NCI-H526 treated with DMSO at 0.1 percent for 48 hours (cell line): ENCODE results near the gene ZNRF2.
A peak's percentile ranks its signal among the peaks of the same experiment; 100 is the strongest.

Experiments
- DNase-seq: peaks from one replicate; lab custom pipeline; 2025; lab: John Stamatoyannopoulos, UW

Gene ZNRF2

DNA sequence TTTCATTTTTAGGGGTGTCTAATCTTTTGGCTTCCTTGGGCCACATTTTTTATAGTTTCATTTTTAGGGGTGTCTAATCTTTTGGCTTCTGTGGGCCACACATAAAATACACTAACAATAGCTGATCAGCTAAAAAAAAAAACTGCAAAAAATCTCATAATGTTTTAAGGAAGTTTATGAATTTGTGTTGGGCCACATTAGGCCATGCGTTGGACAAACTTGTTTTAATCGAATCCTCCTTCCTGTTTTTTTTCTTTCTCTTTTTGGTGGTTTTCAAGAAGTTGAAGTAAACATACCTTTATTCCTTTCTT is 37.4 kb downstream of the ZNRF2 start:
- no peak for DNase-seq

DNA sequence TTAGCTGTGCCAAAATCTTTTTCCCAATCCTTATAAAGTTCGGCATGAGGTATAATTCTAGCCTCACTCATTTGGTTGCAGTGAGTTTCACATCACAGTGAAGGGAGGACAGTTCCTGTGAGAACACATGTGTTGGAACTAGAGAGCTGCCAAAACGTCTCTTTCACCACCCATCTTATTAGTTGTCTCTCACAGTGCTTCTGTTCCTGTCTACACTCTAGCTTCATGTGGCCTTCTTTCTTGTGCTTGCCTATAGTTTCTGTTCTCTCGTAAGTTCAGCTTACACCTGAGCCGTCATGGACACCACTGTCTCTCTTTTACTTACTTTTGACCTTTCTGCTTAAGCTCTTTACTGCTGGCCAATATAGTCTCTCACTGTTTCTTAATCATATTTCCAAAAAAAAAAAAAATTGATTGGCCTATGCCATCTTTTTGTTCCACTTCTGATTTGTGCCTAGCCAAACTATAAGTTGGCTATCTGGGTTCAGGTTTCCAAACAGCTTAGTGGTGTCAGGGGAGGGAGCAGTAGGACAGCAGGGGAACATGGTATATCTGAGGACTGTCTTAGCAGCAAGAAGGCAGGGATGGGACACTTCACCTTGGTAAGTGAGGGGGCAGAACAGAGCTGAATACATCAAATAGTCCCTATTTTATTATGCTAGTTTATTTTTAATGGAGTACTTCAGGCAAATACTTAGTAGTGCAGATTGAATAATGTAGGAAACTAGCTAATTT is 38.0 kb downstream of the ZNRF2 start:
- no peak for DNase-seq

- DNase-seq, result no peak
These were observed 38.6 kb downstream of the ZNRF2 start for GRCh38 chr7:30323006-30323355.

GRCh38 chr7:30327813-30328212 is 43.4 kb downstream of the ZNRF2 start:
- DNase-seq, result no peak

DNA sequence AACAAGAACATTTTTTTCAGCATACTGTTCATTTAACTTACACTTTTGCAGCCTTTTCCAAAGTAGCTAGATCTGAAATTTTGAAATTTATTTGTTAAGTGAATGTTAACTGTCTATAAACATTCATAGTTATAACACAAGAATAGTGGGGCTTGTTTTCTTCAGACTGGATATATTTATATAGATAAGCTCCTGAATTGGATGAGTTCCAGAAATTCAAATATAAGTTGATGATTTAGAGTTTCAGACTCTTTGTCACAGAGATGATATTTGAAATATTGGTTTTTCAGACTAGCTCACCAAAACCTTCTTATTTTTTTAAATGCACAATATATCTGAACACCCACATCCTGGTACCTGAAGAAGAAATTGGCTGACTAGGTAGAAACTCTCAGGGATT is 44.0 kb downstream of the ZNRF2 start:
- no peak for DNase-seq

GRCh38 chr7:30329716-30330115 is 45.3 kb downstream of the ZNRF2 start:
- no peak for DNase-seq

DNA sequence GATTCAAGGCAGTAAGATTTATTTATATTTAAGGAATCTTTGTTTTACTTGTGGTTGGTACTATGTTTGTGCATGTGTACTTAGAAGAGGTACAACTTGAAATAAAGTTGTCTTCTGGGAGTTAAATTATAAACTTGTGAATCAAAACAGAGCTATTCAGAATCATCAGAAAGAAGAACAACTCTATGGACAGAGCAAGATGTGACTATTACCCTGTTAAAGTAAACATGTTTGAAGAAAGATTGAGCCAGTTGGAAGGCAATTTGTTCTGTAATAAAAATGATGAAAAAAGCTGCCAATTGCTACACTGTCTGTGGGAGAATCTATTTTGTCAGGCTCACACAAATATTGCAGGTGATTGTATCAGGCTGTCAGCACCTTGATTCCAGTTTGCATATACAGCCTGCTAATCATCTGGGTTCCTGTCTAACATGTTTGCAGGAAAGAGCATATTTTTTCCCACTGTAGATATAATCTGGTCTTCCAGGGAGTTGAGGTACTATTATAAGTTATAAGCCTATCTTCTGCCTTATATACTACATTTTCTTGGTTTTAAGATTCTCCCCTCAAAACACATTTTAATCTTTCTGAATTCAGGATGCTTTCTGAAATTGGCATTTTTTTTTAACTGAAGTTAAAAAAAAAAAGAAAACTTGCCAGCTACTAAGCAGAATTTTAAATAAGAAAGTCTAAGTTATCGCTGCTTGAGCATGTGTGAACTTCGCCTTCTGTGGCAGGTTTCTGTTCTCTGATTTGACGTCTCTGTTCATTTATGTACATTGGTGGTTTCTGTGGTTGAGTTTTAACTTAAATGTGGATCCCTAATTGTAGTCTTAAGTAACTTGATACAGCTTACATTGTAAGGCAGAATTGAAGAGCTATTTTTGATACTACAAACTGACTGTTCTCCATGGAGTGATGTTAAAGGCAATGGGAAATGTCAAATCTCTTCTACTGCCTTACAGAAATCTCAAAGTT is 46.0 kb downstream of the ZNRF2 start:
- DNase-seq, result no peak

GRCh38 chr7:30331338-30331737 is 46.9 kb downstream of the ZNRF2 start:
- DNase-seq, result no peak

- DNase-seq, result no peak
These were observed 48.2 kb downstream of the ZNRF2 start for GRCh38 chr7:30332549-30332948.

GRCh38 chr7:30335763-30336487 is 51.5 kb downstream of the ZNRF2 start:
- no peak for DNase-seq

DNA sequence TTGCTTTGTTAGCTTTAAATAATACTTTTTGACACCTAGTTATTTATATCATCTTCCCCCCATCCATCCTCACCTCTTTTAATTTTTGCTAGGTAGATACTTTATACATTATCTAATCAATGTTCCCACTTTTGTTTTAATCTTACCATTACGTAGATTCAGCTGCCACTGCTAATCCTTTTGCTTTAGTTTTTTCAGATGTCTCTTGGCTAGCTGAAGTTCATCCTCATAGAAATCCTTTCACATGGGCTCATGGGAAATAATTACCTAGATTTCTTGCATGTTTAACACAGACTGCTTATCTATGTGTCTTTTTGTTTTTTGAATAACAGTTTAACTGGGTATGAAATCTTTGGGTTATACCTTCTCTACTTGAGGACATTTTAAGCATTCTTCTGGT is 60.1 kb downstream of the ZNRF2 start:
- no peak for DNase-seq

DNA sequence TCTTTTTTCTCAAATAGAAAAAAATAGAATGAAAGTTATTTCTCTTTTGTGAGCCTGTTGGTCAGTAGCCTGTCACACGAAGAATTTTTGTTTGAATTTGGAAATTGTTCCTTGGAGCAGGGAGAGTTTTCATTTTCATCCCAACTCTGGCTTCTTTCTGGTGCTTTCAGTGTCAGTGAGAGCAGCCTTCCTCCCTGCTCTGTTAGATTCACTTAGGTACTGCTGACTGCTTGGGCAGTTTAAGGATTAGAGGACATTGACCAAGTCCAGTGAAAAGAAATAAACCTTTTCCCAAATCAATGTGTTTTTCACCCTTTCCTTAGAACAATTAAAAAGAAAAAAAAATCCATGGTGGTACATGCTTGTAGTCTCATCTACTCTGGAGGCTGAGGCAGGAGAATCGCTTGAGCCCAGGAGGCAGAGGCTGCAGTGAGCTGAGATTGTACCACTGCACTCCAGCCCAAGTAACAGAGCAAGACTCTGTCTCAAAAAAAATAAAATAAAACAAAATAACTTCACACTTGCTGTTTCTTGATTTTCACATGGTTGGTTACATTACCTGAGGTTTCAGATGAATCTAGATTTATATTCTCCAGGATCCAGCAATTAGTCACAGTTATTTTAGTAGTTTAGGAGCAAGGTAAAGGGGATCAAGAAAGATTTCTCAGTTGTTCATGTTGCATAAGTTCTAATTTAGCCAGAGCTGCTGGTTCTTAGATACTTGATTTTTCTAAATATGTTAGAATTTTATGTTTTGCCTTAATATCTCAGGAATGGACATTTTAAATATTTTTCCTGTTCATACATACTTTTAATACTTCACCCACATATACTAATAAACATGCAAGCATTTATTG is 63.1 kb downstream of the ZNRF2 start:
- DNase-seq, result no peak

- no peak for DNase-seq
These were observed 63.7 kb downstream of the ZNRF2 start for GRCh38 chr7:30348083-30348560.

DNA sequence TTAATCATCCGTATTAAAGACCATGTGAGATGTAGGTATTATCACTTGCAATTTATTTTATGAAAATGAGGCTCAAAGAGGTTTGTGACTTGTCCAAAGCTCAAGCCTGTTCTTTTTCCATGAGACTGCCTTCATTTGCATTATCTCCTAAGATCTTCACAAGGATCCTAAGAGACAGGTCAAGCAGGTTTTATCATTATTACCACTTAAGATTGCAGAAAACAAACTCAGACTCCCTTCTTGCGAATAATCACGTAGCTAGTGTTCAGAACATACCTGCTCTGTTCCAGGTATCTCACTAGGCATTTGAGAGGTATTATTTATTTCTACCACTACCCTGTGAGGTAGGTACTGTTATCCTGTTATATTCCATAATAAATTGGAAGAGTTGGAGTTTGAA is 64.8 kb downstream of the ZNRF2 start:
- peak; percentile 24 for DNase-seq

- DNase-seq, result no peak
These were observed 65.4 kb downstream of the ZNRF2 start for GRCh38 chr7:30349816-30350215.

GRCh38 chr7:30351286-30351685 is 66.9 kb downstream of the ZNRF2 start:
- DNase-seq, result no peak

GRCh38 chr7:30351724-30352123 is 67.3 kb downstream of the ZNRF2 start:
- DNase-seq, result no peak

DNA sequence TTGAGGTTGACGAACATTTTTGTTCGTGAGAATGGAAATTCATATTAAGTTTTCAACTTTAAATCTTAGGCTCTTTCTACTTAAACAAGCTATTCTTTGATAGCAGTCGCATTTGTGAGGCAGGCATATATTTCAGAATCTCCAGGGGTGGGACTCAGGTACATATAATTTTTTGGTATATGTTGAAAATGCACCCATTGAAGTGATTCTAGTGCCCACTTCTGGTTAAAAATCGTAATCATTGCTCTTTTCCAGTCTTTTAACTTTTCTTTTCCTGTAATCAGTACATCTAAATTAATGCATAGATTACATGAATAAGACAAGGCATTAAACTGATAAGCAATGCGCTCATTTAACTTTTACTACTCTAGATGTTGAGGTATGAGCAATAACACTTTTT is 67.8 kb downstream of the ZNRF2 start:
- no peak for DNase-seq

GRCh38 chr7:30353532-30353931 is 69.1 kb downstream of the ZNRF2 start:
- no peak for DNase-seq

GRCh38 chr7:30353932-30354607 is 69.7 kb downstream of the ZNRF2 start:
- no peak for DNase-seq

DNA sequence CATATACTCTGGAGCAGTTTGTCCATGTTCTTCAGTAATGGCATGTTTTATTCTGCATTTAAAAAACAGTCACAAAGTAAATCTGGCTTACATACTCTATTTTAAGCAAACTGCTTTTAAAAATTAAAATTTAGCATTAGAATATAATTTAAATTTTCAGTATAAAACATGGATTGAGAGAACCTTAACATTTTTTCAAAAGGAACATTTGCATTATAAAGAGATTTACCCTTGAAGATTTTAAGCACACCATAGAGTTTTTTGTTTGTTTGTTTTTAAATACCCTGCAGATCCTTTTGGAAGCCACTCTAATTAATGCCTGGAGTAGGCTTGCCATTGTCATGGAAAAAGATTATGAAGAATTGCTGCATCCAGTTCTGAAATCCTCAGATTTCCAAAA is 70.4 kb downstream of the ZNRF2 start:
- DNase-seq, result no peak
